Liver (tissue), 9 donors: ENCODE measurements around the gene CIZ1. TPM values are rescaled to one million over a fixed set of nuclear protein-coding genes. Genes with fewer than 3 reads are reported as not detected.

ENCODE experiments used
- DNase-seq: peaks from one replicate; pipeline ENCODE4 v3.0.0-alpha.2; 2017; ENCODE audit warnings: low spot score
- H3K27ac ChIP-seq, 2 donors: one replicate each; pipeline ENCODE4 v1.7.0; 2013; ENCODE audit warnings: inconsistent platforms in 2 of 2, low read length in 2 of 2, control low read depth in 1 of 2, low read depth in 1 of 2, mild to moderate bottlenecking in 1 of 2
- H3K27me3 ChIP-seq, 4 donors: one replicate each; pipeline versions ENCODE4 v1.6.1 to v1.7.0; 2013; ENCODE audit warnings: low read length in 3 of 4, inconsistent platforms in 1 of 4, mild to moderate bottlenecking in 1 of 4, moderate library complexity in 1 of 4; ENCODE audit not compliant: control insufficient read depth in 4 of 4, insufficient read depth in 4 of 4
- H3K36me3 ChIP-seq, 4 donors: one replicate each; pipeline versions ENCODE4 v1.6.1 to v1.7.0; 2013; ENCODE audit warnings: low read length in 3 of 4, mild to moderate bottlenecking in 3 of 4, low read depth in 1 of 4, moderate library complexity in 1 of 4; ENCODE audit not compliant: control insufficient read depth in 4 of 4, insufficient read depth in 3 of 4
- H3K4me1 ChIP-seq, 4 donors: one replicate each; pipeline versions ENCODE4 v1.6.1 to v1.7.0; 2013; ENCODE audit warnings: low read length in 3 of 4, mild to moderate bottlenecking in 3 of 4, moderate library complexity in 1 of 4; ENCODE audit not compliant: control insufficient read depth in 4 of 4, insufficient read depth in 4 of 4
- H3K4me3 ChIP-seq, 3 donors: one replicate each; pipeline versions ENCODE4 v1.6.1 to v1.7.0; 2013; ENCODE audit warnings: low read length in 3 of 3, control low read depth in 1 of 3, low read depth in 1 of 3, mild to moderate bottlenecking in 1 of 3
- H3K9ac ChIP-seq, 2 donors: one replicate each; pipeline ENCODE4 v1.7.0; 2013; ENCODE audit warnings: low read length in 2 of 2, mild to moderate bottlenecking in 2 of 2, moderate library complexity in 2 of 2, control low read depth in 1 of 2, low read depth in 1 of 2
- H3K9me3 ChIP-seq, 4 donors: one replicate each; pipeline versions ENCODE4 v1.6.1 to v1.7.0; 2013; ENCODE audit warnings: low read length in 3 of 4; ENCODE audit not compliant: control insufficient read depth in 4 of 4
- EGR1 ChIP-seq, 2 donors: IDR thresholded peaks; 2 replicates each; pipeline ENCODE4 v1.6.1; 2016 to 2018; ENCODE audit warnings: antibody characterized with exemption in 2 of 2, low read depth in 2 of 2
- FOXA1 ChIP-seq: IDR thresholded peaks from 2 replicates; pipeline ENCODE4 v1.6.1; 2016; ENCODE audit warnings: antibody characterized with exemption
- FOXA2 ChIP-seq: IDR thresholded peaks from 2 replicates; pipeline ENCODE4 v1.6.1; 2016; ENCODE audit warnings: antibody characterized with exemption
- HNF4A ChIP-seq, 2 donors: conservative IDR thresholded peaks; 2 replicates each; pipeline ENCODE4 v1.6.1; 2016; ENCODE audit warnings: antibody characterized with exemption in 2 of 2, mild to moderate bottlenecking in 2 of 2
- NR2F2 ChIP-seq: IDR thresholded peaks from 2 replicates; pipeline ENCODE4 v1.6.1; 2016; ENCODE audit warnings: antibody characterized with exemption
- SP1 ChIP-seq: IDR thresholded peaks from 2 replicates; pipeline ENCODE4 v1.6.1; 2018; ENCODE audit warnings: antibody characterized with exemption, mild to moderate bottlenecking
- TAF1 ChIP-seq: conservative IDR thresholded peaks from 2 replicates; pipeline ENCODE4 v1.6.1; 2016; ENCODE audit warnings: antibody characterized with exemption, mild to moderate bottlenecking
- YY1 ChIP-seq: IDR thresholded peaks from 2 replicates; pipeline ENCODE4 v1.6.1; 2016; ENCODE audit warnings: antibody characterized with exemption, mild to moderate bottlenecking
- ZBTB33 ChIP-seq: IDR thresholded peaks from 2 replicates; pipeline ENCODE4 v1.6.1; 2016; ENCODE audit warnings: antibody characterized with exemption
- WGBS: extraction: QIAGEN DNeasy Blood & Tissue Kit; methylation state at CpG from one replicate; pipeline ENCODE4 v1.1.7; 2013; 5-methylcytosine and 5-hydroxymethylcytosine counted together
- polyA plus RNA-seq, 2 donors: library from polyadenylated mRNA; stranded (reverse) in 1 of 2; unstranded in 1 of 2; fragments of 200-250 nt in 1 of 2; fragments of >200 nt in 1 of 2; fragmentation: Nextera tagmentation in 1 of 2; extraction: Ambion mirVana in 1 of 2; gene quantifications; one replicate each; pipeline versions ENCODE4 v1.2.1 to v1.2.3, GENCODE V29; 2013 to 2015
- total RNA-seq, 2 donors: library from RNA; depleted of rRNA; stranded (reverse); fragments of >200 nt; gene quantifications; one replicate each; pipeline ENCODE4 v1.2.3, GENCODE V29; 2014
- TF ChIP-seq, protein P1 (sequence below): IDR thresholded peaks from 2 replicates; pipeline ENCODE4 v1.6.1; 2016; ENCODE audit warnings: antibody characterized with exemption
- TF ChIP-seq, protein P2 (sequence below): IDR thresholded peaks from 2 replicates; pipeline ENCODE4 v1.6.1; 2016; ENCODE audit warnings: antibody characterized with exemption
- donor health status: healthy.
- donor health status: healthy.
- donor health status: healthy.
- donor health status: healthy.
- donor health status: healthy.

The CIZ1 gene
- total and polyA plus RNA-seq, 4 donors = 12.5 to 15.5 (median 13.7) TPM

DNA sequence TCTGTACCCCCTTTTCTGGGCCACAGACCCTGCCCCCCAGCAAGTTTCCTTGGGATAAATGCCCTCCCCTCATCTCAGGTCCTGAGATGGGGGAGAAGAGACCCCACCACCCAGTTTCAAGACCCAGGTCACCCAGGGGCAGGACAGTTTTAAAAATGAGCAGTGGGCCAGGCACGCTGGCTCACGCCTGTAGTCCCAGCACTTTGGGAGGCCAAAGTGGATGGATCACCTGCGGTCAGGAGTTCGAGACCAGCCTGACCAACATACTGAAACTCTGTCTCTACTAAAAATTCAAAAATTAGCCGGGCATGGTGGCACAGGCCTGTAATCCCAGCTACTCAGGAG lies 69.9 kb downstream of the CIZ1 start:
- no peak for DNase-seq
- Histone ChIP-seq H3K27ac (no peak overlapping the region), H3K27me3 (no peaks in the 10 kb centered on the region), H3K9me3 (no peaks in the 10 kb centered on the region), H3K36me3 (peaks cover 3 to 24% (median 7%) of the 10 kb centered on the region in 4 donors), H3K9ac (no peak overlapping the region), H3K4me1 (peaks cover 3 to 30% (median 19%) of the 10 kb centered on the region in 4 donors), H3K4me3 (no peak overlapping the region)
- TF ChIP-seq FOXA2 (no peak), YY1 (no peak), FOXA1 (no peak), SP1 (no peak), NR2F2 (no peak), HNF4A (conservative IDR thresholded peaks at IDR 0.05) (no peak)
- TF ChIP-seq, protein P1, sequence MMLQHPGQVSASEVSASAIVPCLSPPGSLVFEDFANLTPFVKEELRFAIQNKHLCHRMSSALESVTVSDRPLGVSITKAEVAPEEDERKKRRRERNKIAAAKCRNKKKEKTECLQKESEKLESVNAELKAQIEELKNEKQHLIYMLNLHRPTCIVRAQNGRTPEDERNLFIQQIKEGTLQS = no peak
- 96% methylated on average over 5 of the region's 5 CpGs for WGBS

DNA sequence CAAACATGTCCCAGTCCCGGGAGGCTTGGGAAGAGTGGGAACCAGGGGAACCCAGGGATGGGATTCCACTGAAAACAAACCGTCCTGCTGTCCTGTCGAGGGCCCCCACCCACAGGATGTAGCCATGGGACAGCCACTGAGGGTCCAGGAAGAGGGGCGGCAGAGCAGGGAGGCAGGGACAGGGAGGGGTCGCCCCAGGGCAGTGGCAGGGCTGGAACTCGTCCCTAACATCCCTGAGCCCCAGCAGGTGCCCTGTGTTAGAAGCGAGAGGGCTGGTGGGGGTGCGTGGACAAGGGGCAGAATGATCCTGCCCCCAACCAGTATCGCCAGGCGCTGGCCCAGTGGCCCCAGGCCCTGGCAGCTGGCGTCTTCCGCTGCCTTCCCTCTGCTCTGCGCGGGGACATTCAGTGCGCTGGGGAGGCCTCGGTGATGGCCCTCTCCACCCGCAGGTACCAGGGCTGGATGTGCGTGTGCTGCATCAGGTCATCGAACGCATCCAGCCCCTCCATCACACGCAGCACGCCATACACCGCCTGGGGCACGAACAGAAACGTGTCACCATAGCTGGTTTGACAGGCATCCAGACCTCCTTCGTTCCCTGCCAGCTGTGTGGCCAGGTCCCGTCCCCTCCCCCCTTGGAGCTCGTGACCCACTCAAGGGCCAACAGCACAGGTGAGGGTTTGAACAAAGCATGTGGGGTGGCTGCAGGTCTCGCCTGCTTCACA lies 70.5 kb downstream of the CIZ1 start:
- no peaks in the 10 kb centered on the region for H3K27me3 ChIP-seq
- no peak overlapping the region for H3K27ac ChIP-seq
- TF ChIP-seq NR2F2 = no peak
- TF ChIP-seq FOXA1 = no peak
- TF ChIP-seq TAF1 = no peak
- no peak overlapping the region for H3K9ac ChIP-seq
- H3K9me3 ChIP-seq = no peaks in the 10 kb centered on the region
- peaks cover 3 to 28% (median 16%) of the 10 kb centered on the region in 4 donors for H3K4me1 ChIP-seq
- DNase-seq = no peak
- no peak overlapping the region for H3K4me3 ChIP-seq
- 88% methylated on average over 29 of the region's 29 CpGs for WGBS
- peaks cover 3 to 24% (median 7%) of the 10 kb centered on the region in 4 donors for H3K36me3 ChIP-seq

GRCh38 chr9:128120061-128120740 lies 71.2 kb downstream of the CIZ1 start:
- no peak overlapping the region for H3K9ac ChIP-seq
- 92% methylated on average over 20 of the region's 20 CpGs for whole genome bisulfite sequencing
- peaks cover 4 to 28% (median 15%) of the 10 kb centered on the region in 4 donors for H3K4me1 ChIP-seq
- no peak overlapping the region for H3K27ac ChIP-seq
- DNase-seq = no peak
- no peak overlapping the region for H3K4me3 ChIP-seq
- no peaks in the 10 kb centered on the region for H3K9me3 ChIP-seq
- no peaks in the 10 kb centered on the region for H3K27me3 ChIP-seq
- peaks cover 3 to 24% (median 7%) of the 10 kb centered on the region in 4 donors for H3K36me3 ChIP-seq
- TF ChIP-seq NR2F2 (no peak), SP1 (no peak), HNF4A (conservative IDR thresholded peaks at IDR 0.05) (no peak), ZBTB33 (no peak), EGR1 (IDR thresholded peaks at IDR 0.05; ENCODE audit: low read depth in 2 of 2) (no peak)
- TF ChIP-seq, protein P2, sequence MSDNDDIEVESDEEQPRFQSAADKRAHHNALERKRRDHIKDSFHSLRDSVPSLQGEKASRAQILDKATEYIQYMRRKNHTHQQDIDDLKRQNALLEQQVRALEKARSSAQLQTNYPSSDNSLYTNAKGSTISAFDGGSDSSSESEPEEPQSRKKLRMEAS = no peak
